Osteoblast (primary cell): Measurements from ENCODE around the gene SPHK2. TPM values are rescaled to one million over a fixed set of nuclear protein-coding genes. Genes with fewer than 3 reads are reported as not detected.

Experiments used
- DNase-seq: peaks from one replicate; pipeline ENCODE4 v3.0.0; 2011; ENCODE audit warnings: low spot score, mixed read lengths; ENCODE audit not compliant: insufficient read length; ENCODE audit errors: missing footprints
- H2AFZ ChIP-seq: 2 replicates; pipeline ENCODE4 v1.6.0; 2011; ENCODE audit warnings: mild to moderate bottlenecking, low read length
- H3K27ac ChIP-seq: 2 replicates; pipeline ENCODE4 v1.5.1; 2011; ENCODE audit warnings: mild to moderate bottlenecking, low read depth, low read length, moderate library complexity
- H3K27me3 ChIP-seq: 2 replicates; pipeline ENCODE4 v1.6.0; 2012; ENCODE audit warnings: mild to moderate bottlenecking, control low read depth, inconsistent platforms, low read length, moderate library complexity; ENCODE audit not compliant: insufficient read depth
- H3K36me3 ChIP-seq: 2 replicates; pipeline ENCODE4 v1.5.1; 2011; ENCODE audit warnings: mild to moderate bottlenecking, low read length, control low read depth, moderate library complexity; ENCODE audit not compliant: insufficient read depth
- H3K4me1 ChIP-seq: 2 replicates; pipeline ENCODE4 v1.5.1; 2011; ENCODE audit warnings: mild to moderate bottlenecking, low read length, control low read depth, moderate library complexity; ENCODE audit not compliant: insufficient read depth
- H3K4me2 ChIP-seq: 2 replicates; pipeline ENCODE4 v1.6.0; 2011; ENCODE audit warnings: mild to moderate bottlenecking, low read length; ENCODE audit not compliant: insufficient read depth
- H3K4me3 ChIP-seq: fragments of 200-600 bp; sonication (generic); 3 replicates; pipeline ENCODE4 v1.5.1; 2012; ENCODE audit warnings: mild to moderate bottlenecking, low read length, inconsistent platforms; ENCODE audit not compliant: insufficient read depth
- H3K79me2 ChIP-seq: 2 replicates; pipeline ENCODE4 v1.6.0; 2012; ENCODE audit warnings: mild to moderate bottlenecking, low read length, control low read depth, inconsistent platforms; ENCODE audit not compliant: insufficient read depth
- H3K9me3 ChIP-seq: 2 replicates; pipeline ENCODE4 v1.5.1; 2011; ENCODE audit warnings: low read depth, low read length, control low read depth
- H4K20me1 ChIP-seq: 2 replicates; pipeline ENCODE4 v1.6.0; 2012; ENCODE audit warnings: mild to moderate bottlenecking, low read length, control low read depth; ENCODE audit not compliant: insufficient read depth
- CTCF ChIP-seq: IDR thresholded peaks from 2 replicates; pipeline ENCODE4 v1.5.1; 2011; ENCODE audit warnings: mild to moderate bottlenecking, low read depth, low read length, moderate library complexity; ENCODE audit errors: extremely low read depth
- total RNA-seq: library from RNA; depleted of rRNA; stranded (reverse); fragments of >200 nt; gene quantifications from 2 replicates; pipeline ENCODE4 v1.2.3, GENCODE V29; 2012

The SPHK2 gene
- total RNA-seq, 1 donor, result 13.0 TPM

- H4K20me1 ChIP-seq, result no peaks in the 10 kb centered on the region
- H3K27ac ChIP-seq, result no peak overlapping the region
- H3K36me3 ChIP-seq, result no peaks in the 10 kb centered on the region
- H2AFZ ChIP-seq, result no peak overlapping the region
- no peak for TF ChIP-seq CTCF
- no peak overlapping the region for H3K4me2 ChIP-seq
- H3K79me2 ChIP-seq, result no peaks in the 10 kb centered on the region
- no peak overlapping the region for H3K4me3 ChIP-seq
- H3K4me1 ChIP-seq, result no peaks in the 10 kb centered on the region
- peaks cover 5% of the 10 kb centered on the region for H3K27me3 ChIP-seq
- DNase-seq, result peak; percentile 73
- H3K9me3 ChIP-seq, result no peaks in the 10 kb centered on the region
Observed at GRCh38 chr19:48674216-48674809, 55.0 kb downstream of the SPHK2 start.

GRCh38 chr19:48674921-48675824 lies 55.9 kb downstream of the SPHK2 start:
- Histone ChIP-seq H3K4me2 (peak overlapping the region; percentile 48), H3K4me1 (no peaks in the 10 kb centered on the region), H2AFZ (peak overlapping the region; percentile 91), H3K9me3 (no peaks in the 10 kb centered on the region), H3K27me3 (peaks cover 5% of the 10 kb centered on the region), H4K20me1 (no peaks in the 10 kb centered on the region), H3K4me3 (no peak overlapping the region), H3K27ac (no peak overlapping the region), H3K79me2 (no peaks in the 10 kb centered on the region), H3K36me3 (no peaks in the 10 kb centered on the region)
- peak; percentile 100 for DNase-seq
- TF ChIP-seq CTCF, result peak; percentile 87

- no peaks in the 10 kb centered on the region for H3K36me3 ChIP-seq
- H3K4me1 ChIP-seq, result peaks cover 8% of the 10 kb centered on the region
- no peaks in the 10 kb centered on the region for H4K20me1 ChIP-seq
- no peak for TF ChIP-seq CTCF
- no peak overlapping the region for H3K27ac ChIP-seq
- H3K4me2 ChIP-seq, result no peak overlapping the region
- H3K27me3 ChIP-seq, result peaks cover 5% of the 10 kb centered on the region
- H2AFZ ChIP-seq, result no peak overlapping the region
- DNase-seq, result peak; percentile 54
- H3K4me3 ChIP-seq, result no peak overlapping the region
- H3K9me3 ChIP-seq, result no peaks in the 10 kb centered on the region
- H3K79me2 ChIP-seq, result no peaks in the 10 kb centered on the region
Observed at GRCh38 chr19:48676487-48676886, 57.2 kb downstream of the SPHK2 start.

GRCh38 chr19:48676887-48677286 lies 57.6 kb downstream of the SPHK2 start:
- peaks cover 5% of the 10 kb centered on the region for H3K27me3 ChIP-seq
- no peaks in the 10 kb centered on the region for H4K20me1 ChIP-seq
- no peaks in the 10 kb centered on the region for H3K79me2 ChIP-seq
- H3K27ac ChIP-seq, result no peak overlapping the region
- no peaks in the 10 kb centered on the region for H3K9me3 ChIP-seq
- H3K36me3 ChIP-seq, result no peaks in the 10 kb centered on the region
- TF ChIP-seq CTCF, result no peak
- H3K4me3 ChIP-seq, result no peak overlapping the region
- H2AFZ ChIP-seq, result no peak overlapping the region
- no peak for DNase-seq
- peaks cover 9% of the 10 kb centered on the region for H3K4me1 ChIP-seq
- no peak overlapping the region for H3K4me2 ChIP-seq
